Fibroblast of lung (primary cell): ENCODE measurements around the gene DENND1A.

ENCODE experiments used
- CTCF ChIP-seq, 2 donors: IDR thresholded peaks in 1 of 2; conservative IDR thresholded peaks in 1 of 2; 1 replicate in 1 of 2; 2 replicates in 1 of 2; pipeline ENCODE4 v1.5.1; 2011 to 2012; ENCODE audit warnings: low read length in 2 of 2, control low read depth in 1 of 2, inconsistent platforms in 1 of 2, low read depth in 1 of 2, mild to moderate bottlenecking in 1 of 2
- EZH2 ChIP-seq: IDR thresholded peaks from 2 replicates; pipeline ENCODE4 v1.5.1; 2012; ENCODE audit warnings: low read length, control low read depth, mild to moderate bottlenecking; ENCODE audit errors: missing control alignments

- TF ChIP-seq CTCF (conservative IDR thresholded peaks at IDR 0.05 in 1 of 2, IDR thresholded peaks at IDR 0.05 in 1 of 2; ENCODE audit: low read depth in 1 of 2, low read length in 2 of 2): no peak
- TF ChIP-seq EZH2: no peak
Measured at GRCh38 chr9:123564652-123565051, 365.3 kb downstream of the DENND1A start.
